HepG2 (cell line): ENCODE data around the gene FAT1. TPM values are rescaled to one million over a fixed set of nuclear protein-coding genes. Genes with fewer than 3 reads are reported as not detected.

Source experiments
- AGO2 ChIP-seq: fragments of 200-400 bp; formaldehyde crosslinking; optimal IDR thresholded peaks from 2 replicates; pipeline ENCODE3; 2017; ENCODE audit warnings: mild to moderate bottlenecking, low read depth, low read length, moderate library complexity
- ARID5B ChIP-seq: IDR thresholded peaks from 2 replicates; pipeline ENCODE4 v1.4.0; 2020; ENCODE audit warnings: mild to moderate bottlenecking, missing genetic modification reagents
- DNMT1 ChIP-seq: sonication (generic); formaldehyde crosslinking; IDR thresholded peaks from 2 replicates; pipeline ENCODE4 v1.5.1; 2020; ENCODE audit warnings: mild to moderate bottlenecking, missing genetic modification reagents
- ESRRA ChIP-seq: sonication (generic); formaldehyde crosslinking; IDR thresholded peaks from 2 replicates; pipeline ENCODE4 v1.5.1; 2020; ENCODE audit warnings: mild to moderate bottlenecking, low read depth, missing genetic modification reagents
- FOSL2 ChIP-seq: sonication (generic); formaldehyde crosslinking; IDR thresholded peaks from 2 replicates; pipeline ENCODE4 v1.4.0; 2020; ENCODE audit warnings: missing genetic modification reagents
- GLI4 ChIP-seq: sonication (generic); formaldehyde crosslinking; IDR thresholded peaks from 2 replicates; pipeline ENCODE4 v1.5.1; 2020; ENCODE audit warnings: missing genetic modification reagents, mild to moderate bottlenecking, moderate library complexity, borderline replicate concordance
- HINFP ChIP-seq: sonication (generic); formaldehyde crosslinking; IDR thresholded peaks from 2 replicates; pipeline ENCODE4 v1.4.0; 2020; ENCODE audit warnings: low read depth, mild to moderate bottlenecking, missing genetic modification reagents
- HNRNPL ChIP-seq: fragments of 200-400 bp; formaldehyde crosslinking; IDR thresholded peaks from 2 replicates; pipeline ENCODE4 v1.6.1; 2017; ENCODE audit warnings: mild to moderate bottlenecking, low read depth, low read length
- NFYC ChIP-seq: IDR thresholded peaks from 2 replicates; pipeline ENCODE4 v1.6.1; 2016; ENCODE audit warnings: missing genetic modification reagents, missing compliant biosample characterization
- PAWR ChIP-seq: sonication (generic); formaldehyde crosslinking; IDR thresholded peaks from 2 replicates; pipeline ENCODE4 v1.4.0; 2020; ENCODE audit warnings: missing genetic modification reagents, mild to moderate bottlenecking, borderline replicate concordance
- SAP130 ChIP-seq: IDR thresholded peaks from 2 replicates; pipeline ENCODE4 v1.6.1; 2016; ENCODE audit warnings: low read depth
- SRF ChIP-seq: IDR thresholded peaks from 2 replicates; pipeline ENCODE4 v1.6.1; 2011; ENCODE audit warnings: mild to moderate bottlenecking, low read depth, low read length, moderate library complexity
- THRA ChIP-seq: sonication (generic); formaldehyde crosslinking; IDR thresholded peaks from 2 replicates; pipeline ENCODE4 v1.4.0; 2020; ENCODE audit warnings: missing genetic modification reagents, borderline replicate concordance
- ZBTB21 ChIP-seq: sonication (generic); formaldehyde crosslinking; IDR thresholded peaks from 2 replicates; pipeline ENCODE4 v1.4.0; 2020; ENCODE audit warnings: missing genetic modification reagents
- ZEB1 ChIP-seq: IDR thresholded peaks from 2 replicates; pipeline ENCODE4 v1.6.1; 2012; ENCODE audit warnings: mild to moderate bottlenecking, low read depth, inconsistent platforms; ENCODE audit not compliant: insufficient replicate concordance
- ZNF335 ChIP-seq: sonication (generic); formaldehyde crosslinking; IDR thresholded peaks from 2 replicates; pipeline ENCODE4 v1.4.0; 2020; ENCODE audit warnings: missing genetic modification reagents
- ZNF652 ChIP-seq: IDR thresholded peaks from 2 replicates; pipeline ENCODE4 v1.6.1; 2016; ENCODE audit warnings: low read depth, borderline replicate concordance
- polyA plus RNA-seq, 8 experiments: library from polyadenylated mRNA; depleted of rRNA in 3 of 8; stranded (reverse) in 7 of 8; unstranded in 1 of 8; fragments of >200 nt; fragmentation: Illumina TruSeq in 4 of 8; extraction: Trizol in 4 of 8; gene quantifications; 2 replicates each; pipeline versions ENCODE4 v1.2.1 to v1.2.3, GENCODE V29; 2011 to 2016; ENCODE audit warnings: low read depth in 4 of 8, missing spikeins in 1 of 8, mixed read lengths in 1 of 8; ENCODE audit not compliant: insufficient read depth in 1 of 8
- total RNA-seq, 5 experiments: library from RNA; depleted of rRNA; stranded (reverse); fragments of >200 nt; fragmentation: Illumina TruSeq; extraction: Trizol; gene quantifications; 2 replicates each; pipeline ENCODE4 v1.2.3, GENCODE V29; 2016; ENCODE audit warnings: low read depth in 1 of 5
- TF ChIP-seq, protein P1 (sequence below): sonication (generic); formaldehyde crosslinking; conservative IDR thresholded peaks from 2 replicates; pipeline ENCODE4 v1.8.0; 2022; ENCODE audit warnings: mild to moderate bottlenecking, moderate library complexity, missing genetic modification reagents
- TF ChIP-seq, protein P2 (sequence below): sonication (generic); formaldehyde crosslinking; conservative IDR thresholded peaks from 2 replicates; pipeline ENCODE4 v1.4.0; 2020; ENCODE audit warnings: missing genetic modification reagents
- TF ChIP-seq, protein P3 (sequence below): IDR thresholded peaks from 2 replicates; pipeline ENCODE4 v1.6.1; 2016

Gene FAT1
- total and polyA plus RNA-seq, 2 of the 13 experiments (the other 11 are each of a cell fraction or from before 2014, with no cell fraction given), result 185 to 216 TPM

GRCh38 chr4:186733778-186734177, 10.1 kb upstream of the FAT1 start (continued):
- TF ChIP-seq, protein P1, sequence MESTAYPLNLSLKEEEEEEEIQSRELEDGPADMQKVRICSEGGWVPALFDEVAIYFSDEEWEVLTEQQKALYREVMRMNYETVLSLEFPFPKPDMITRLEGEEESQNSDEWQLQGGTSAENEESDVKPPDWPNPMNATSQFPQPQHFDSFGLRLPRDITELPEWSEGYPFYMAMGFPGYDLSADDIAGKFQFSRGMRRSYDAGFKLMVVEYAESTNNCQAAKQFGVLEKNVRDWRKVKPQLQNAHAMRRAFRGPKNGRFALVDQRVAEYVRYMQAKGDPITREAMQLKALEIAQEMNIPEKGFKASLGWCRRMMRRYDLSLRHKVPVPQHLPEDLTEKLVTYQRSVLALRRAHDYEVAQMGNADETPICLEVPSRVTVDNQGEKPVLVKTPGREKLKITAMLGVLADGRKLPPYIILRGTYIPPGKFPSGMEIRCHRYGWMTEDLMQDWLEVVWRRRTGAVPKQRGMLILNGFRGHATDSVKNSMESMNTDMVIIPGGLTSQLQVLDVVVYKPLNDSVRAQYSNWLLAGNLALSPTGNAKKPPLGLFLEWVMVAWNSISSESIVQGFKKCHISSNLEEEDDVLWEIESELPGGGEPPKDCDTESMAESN (CRISPR knock-in tag), result no peak
- TF ChIP-seq HINFP (CRISPR knock-in tag), result no peak
- TF ChIP-seq THRA, result no peak
- TF ChIP-seq SRF, result no peak
- TF ChIP-seq, protein P2, sequence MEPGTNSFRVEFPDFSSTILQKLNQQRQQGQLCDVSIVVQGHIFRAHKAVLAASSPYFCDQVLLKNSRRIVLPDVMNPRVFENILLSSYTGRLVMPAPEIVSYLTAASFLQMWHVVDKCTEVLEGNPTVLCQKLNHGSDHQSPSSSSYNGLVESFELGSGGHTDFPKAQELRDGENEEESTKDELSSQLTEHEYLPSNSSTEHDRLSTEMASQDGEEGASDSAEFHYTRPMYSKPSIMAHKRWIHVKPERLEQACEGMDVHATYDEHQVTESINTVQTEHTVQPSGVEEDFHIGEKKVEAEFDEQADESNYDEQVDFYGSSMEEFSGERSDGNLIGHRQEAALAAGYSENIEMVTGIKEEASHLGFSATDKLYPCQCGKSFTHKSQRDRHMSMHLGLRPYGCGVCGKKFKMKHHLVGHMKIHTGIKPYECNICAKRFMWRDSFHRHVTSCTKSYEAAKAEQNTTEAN (CRISPR knock-in tag), result no peak
- TF ChIP-seq, protein P3, sequence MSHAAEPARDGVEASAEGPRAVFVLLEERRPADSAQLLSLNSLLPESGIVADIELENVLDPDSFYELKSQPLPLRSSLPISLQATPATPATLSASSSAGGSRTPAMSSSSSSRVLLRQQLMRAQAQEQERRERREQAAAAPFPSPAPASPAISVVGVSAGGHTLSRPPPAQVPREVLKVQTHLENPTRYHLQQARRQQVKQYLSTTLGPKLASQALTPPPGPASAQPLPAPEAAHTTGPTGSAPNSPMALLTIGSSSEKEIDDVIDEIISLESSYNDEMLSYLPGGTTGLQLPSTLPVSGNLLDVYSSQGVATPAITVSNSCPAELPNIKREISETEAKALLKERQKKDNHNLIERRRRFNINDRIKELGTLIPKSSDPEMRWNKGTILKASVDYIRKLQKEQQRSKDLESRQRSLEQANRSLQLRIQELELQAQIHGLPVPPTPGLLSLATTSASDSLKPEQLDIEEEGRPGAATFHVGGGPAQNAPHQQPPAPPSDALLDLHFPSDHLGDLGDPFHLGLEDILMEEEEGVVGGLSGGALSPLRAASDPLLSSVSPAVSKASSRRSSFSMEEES (CRISPR knock-in tag), result no peak
- no peak for TF ChIP-seq ZEB1
- TF ChIP-seq ESRRA (CRISPR knock-in tag), result peak; percentile 74; the same call in 1 of the 2 replicates
- no peak for TF ChIP-seq NFYC (CRISPR knock-in tag)
- no peak for TF ChIP-seq ZBTB21
- TF ChIP-seq HNRNPL, result no peak
- no peak for TF ChIP-seq ZNF652 (CRISPR knock-in tag)
- TF ChIP-seq DNMT1 (CRISPR knock-in tag), result no peak
- TF ChIP-seq AGO2, result no peak
- 0 out of 2 replicates have a peak, but pooled peaks have one; percentile 17 for TF ChIP-seq ARID5B
- peak; percentile 84 for TF ChIP-seq FOSL2 (CRISPR knock-in tag)
- no peak for TF ChIP-seq SAP130 (CRISPR knock-in tag)
- TF ChIP-seq PAWR (CRISPR knock-in tag), result no peak
- TF ChIP-seq ZNF335 (CRISPR knock-in tag), result no peak
- TF ChIP-seq GLI4 (CRISPR knock-in tag), result no peak
